HG03064 (cell line): ENCODE measurements around the gene GRIK1.

Source experiments
- ATAC-seq: cut with Tn5 transposase; IDR thresholded peaks from one replicate; pipeline ENCODE4 v1.9.1; 2021; ENCODE audit warnings: low read depth; ENCODE audit not compliant: unreplicated experiment

The GRIK1 gene

GRCh38 chr21:29726044-29726443 lies 213.8 kb downstream of the GRIK1 start:
- no peak for ATAC-seq

DNA sequence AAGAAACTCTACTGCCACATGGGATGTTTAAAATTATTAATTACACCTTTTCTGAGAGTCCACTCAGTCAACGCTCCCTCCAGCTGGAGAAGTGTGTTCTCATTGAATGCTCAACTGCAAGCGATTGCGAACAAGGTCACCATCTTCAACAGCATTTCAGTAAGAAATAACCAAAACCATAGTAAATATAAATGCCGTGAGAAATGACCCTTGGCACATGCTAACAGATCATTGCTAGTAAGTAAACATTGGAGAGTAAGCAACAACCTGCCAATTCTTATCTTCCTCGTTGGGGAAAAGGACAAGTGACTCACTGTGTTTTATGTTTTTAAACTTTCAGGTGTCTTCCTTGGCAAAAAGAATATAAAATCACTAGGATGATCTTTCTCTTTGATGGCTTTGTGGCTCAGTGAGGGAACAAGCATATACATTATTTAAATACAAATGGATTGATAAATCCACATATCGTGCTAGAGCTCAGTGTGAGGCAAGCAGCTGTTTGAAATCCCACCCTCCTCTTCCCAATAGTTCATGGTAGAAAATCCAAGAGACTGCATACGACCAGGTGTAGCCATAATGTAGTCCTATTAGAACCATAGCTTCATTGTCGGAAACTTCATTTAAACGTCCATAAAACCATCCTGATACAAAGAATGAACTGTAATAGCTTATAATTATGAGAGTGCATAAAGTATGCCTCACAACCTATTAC lies 214.6 kb downstream of the GRIK1 start:
- no peak for ATAC-seq

- ATAC-seq, result no peak
Measured at GRCh38 chr21:29721964-29722363, 217.8 kb downstream of the GRIK1 start.

DNA sequence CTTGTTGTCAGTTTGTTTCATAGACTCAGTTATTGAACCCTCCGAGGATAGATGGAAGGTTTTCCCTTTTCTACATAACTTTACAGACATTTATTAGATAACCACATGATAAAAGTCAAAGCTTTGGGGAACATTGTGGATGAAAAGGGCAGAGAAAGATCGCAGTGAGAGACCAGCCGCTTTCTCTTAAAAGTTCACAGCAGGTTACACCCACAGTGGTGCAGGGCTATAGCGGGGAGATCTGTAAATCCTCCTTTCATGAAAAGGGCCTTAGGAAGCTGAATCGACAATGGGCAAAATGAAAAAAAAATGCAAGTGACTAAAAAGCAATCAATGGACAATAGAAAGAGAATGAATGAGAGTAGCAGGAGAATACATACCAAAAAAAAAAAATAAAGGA lies 218.6 kb downstream of the GRIK1 start:
- no peak for ATAC-seq

DNA sequence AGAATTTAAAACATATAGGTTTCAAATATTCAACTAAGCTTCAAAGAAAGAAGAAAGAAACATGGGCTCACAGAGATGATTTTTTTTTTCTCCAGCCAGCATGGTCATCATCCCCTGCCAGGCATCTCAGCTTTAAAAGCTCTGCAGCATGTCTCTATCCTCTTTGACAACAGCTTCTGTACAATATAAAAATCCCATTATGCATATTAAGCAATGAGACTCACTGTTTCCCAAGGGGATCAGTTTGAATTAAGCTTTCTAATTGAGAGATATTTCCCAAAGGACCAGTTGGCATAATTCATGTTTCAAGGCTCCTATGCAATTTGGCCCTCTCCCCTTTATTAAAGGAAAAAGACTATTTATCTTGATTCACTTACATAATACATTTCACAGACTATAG lies 220.3 kb downstream of the GRIK1 start:
- no peak for ATAC-seq

- no peak for ATAC-seq
Measured at GRCh38 chr21:29718081-29718815, 221.5 kb downstream of the GRIK1 start.

DNA sequence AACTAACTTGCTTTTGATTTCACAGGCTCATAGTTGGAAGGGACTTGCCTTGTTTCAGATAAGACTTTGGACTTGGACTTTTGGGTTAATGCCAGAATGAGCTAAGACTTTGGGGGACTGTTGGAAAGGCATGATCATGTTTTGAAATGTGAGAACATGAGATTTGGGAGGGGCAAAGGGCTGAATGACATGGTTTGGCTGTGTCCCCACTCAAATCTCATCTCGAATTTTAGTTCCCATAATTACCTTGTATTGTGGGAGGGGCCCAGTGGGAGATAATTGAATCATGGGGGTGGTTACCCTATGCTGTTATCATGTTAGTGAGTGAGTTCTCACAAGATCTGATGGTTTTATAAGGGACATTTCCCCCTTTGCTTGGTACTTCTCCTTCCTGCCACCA lies 222.1 kb downstream of the GRIK1 start:
- ATAC-seq, result no peak

DNA sequence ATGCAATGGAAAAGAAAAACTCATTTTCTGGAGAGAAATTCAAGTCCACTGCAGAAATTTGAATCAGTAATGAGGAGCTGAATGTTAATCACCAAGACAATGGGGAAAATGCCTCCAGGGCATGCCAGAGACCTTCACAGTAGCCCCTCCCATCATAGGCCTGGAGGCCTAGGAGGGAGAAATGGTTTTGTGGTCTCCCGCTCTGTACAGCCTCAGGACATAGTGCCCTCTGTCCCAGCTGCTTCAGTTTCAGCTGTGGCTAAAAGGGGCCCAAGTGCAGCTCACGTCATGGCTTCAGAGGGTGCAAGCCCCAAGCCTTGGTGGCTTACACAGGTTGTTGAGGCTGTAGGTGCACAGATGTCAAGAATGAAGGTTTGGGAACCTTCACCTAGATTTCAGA lies 223.0 kb downstream of the GRIK1 start:
- ATAC-seq, result no peak

DNA sequence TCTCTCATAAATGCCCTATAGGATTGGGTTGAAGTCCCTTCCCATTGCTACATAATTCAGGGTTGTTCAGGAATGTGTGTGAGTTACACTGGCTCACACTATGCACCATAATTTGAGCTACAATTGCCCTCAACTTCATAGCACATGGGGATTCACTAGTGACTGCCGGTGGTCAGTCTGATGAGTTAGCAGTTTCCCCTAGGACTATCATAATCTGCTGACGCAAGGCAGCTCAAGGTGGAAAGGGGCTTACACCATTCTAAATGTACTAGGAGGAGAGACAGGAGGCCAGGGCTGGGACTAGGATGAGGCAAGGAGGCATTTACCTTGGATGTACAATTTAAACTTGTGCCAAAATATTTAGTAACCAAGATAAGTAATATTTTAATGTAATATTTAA lies 224.7 kb downstream of the GRIK1 start:
- ATAC-seq, result no peak

DNA sequence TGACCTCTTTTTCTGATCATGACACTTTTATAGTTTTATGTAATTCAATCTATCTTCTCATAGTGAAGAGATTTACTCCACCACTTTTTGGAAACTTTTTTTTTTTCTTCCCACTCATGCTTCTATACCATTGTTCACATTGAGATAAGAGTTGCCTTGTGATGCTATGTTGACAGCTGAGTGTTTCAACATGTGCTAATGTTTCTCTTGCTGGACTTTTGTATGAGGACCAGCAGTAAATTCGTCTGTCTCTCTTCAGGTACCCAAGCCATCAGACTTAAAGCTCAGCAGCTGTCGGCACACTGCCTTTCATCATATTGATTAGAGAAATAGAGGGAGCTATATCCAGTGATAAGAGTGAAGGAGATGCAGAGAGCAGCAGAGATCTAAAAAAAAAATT lies 227.0 kb downstream of the GRIK1 start:
- ATAC-seq, result no peak

DNA sequence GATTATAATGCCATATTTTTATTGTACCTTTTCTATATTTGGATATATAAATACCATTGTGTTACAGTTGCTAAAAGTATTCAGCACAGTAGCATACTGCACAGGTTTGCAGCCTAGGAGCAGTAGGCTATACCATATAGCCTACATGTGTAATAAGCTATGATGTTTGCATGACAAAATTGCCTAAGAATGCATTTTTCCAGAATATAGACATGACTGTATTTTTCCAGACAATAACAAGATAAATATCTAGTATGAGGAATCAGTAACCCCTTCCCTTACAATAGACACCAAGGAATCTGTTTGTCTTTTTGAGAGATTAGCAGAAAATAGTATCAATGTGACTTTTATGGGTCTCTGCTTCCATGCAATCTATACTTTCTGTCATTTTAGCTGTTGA lies 228.6 kb downstream of the GRIK1 start:
- no peak for ATAC-seq

DNA sequence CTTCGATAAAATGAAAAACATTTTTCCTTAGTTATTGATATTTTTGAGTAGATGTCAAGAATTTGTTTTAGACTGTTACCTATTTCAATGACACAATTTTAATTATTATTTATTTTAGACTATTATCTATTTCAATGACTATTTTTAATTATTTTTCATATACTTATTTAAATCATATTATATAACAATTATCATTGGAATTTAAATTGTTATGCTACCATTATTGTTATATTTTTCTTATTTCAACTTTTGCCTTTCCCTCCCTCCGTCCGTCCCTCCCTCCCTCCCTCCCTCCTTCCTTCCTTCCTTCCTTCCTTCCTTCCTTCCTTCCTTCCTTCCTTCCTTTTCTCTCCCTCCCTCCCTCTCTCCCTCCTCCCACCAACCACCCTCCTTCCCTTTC lies 229.3 kb downstream of the GRIK1 start:
- no peak for ATAC-seq

GRCh38 chr21:29708401-29708800 lies 231.4 kb downstream of the GRIK1 start:
- ATAC-seq, result no peak

- no peak for ATAC-seq
Measured at GRCh38 chr21:29704719-29705118, 235.1 kb downstream of the GRIK1 start.

DNA sequence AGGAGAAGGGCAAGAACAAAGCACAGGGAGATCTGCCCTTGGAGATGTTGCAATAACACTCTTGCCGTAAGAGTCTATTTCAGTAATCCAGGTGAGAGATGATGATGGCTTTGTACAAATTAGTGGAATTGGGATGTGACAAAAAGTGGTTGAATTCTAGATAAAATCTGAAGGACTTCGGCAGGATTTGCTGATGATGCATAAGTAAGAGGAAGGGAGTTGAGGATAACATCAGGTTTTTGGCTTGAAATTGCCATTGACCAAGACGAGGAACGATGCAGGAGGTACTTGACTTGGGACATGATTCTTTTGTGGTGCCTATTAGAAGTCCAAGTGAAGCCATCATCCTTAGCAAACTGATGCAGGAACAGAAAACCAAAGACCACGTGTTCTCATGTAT lies 238.1 kb downstream of the GRIK1 start:
- ATAC-seq, result no peak

GRCh38 chr21:29697555-29698193 lies 242.1 kb downstream of the GRIK1 start:
- no peak for ATAC-seq

GRCh38 chr21:29696937-29697336 lies 242.9 kb downstream of the GRIK1 start:
- ATAC-seq, result no peak

DNA sequence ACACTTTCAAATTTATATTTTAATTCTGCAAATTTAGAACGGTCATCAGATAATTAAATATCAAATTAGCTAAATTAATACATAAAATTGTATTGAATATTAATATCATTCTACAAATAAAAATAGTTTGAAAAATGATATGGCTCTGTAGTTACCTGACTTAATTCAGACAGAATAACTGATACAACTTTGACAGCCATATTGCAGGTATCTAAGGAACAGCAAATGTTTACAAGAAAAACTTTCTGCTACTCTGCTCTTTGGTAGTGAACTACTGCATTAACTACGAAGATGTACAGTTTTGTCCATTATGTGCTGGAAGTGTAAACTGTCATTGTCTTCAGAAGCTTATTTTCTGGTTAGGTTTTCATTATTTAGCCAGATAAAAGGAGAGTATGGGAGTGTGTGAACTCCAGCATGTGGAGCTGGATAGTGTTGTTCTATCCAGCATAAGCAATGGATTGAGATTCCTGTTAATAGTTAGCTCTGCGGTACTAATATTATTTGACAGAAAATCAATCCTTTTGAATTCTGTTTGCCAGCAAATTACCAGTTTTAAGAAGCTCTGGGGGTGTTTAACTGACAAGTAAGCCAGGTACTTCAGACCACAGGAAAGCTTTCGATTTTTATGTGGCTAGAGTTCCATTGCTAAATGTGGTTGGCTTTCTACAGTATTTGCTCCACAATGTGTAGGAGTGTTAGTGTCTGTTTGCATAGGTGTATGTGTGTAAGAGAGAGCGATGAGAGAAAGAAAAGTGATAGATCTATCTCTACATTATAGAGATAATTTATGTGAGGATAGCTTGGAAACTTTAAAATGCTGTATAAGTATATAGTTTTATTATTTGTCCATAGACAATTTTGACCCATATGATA lies 247.9 kb downstream of the GRIK1 start:
- no peak for ATAC-seq

DNA sequence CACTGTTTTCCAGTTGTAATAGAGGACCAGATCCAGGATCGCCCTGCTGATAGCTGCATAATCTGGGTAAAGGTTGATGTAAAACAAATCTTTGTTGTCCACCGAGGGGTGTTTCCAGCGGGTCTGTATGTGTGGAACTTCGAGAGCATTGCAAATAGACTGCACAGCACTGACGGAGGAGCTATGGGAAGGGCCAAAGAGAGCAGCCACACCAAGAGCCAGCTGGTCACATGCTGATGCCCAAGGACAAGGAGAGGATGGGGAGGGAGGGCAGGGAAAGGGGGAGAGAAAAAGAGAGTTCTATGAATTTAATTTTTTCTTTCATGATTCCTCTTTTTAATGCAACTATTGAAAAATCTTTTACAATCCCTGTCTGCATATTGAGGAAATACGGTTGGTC lies 250.0 kb downstream of the GRIK1 start:
- ATAC-seq, result no peak

DNA sequence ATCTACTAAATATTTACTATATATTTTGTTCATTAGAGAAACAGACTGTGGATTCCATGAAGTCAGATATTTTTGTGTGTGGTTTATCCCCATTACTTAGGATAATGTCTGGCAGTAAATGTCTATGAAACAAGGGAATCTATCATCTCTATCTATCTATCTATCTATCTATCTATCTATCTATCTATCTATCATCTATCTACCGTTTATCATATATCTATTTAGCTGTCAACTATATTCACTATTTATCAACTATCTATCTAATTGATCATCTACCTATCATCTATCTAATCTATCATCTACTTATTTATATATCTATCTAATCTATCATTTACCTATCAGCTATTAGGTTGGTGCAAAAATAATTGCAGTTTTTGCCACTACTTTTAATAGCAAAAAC lies 255.7 kb downstream of the GRIK1 start:
- ATAC-seq, result no peak

DNA sequence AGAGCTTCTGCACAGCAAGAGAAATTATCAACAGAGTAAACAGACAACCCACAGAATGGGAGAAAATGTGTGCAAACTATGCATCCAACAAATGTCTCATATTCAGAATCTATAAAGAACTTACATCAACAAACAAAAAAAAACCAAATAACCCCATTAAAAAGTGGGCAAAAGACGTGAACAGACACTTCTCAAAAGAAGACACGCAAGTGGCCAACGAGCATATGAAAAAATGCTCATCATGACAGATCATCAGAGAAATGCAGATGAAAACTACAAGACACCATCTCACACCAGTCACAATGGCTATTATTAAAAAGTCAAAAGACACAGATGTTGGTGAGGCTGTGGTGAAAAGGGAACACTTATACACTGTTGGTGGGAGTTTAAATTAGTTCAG lies 257.0 kb downstream of the GRIK1 start:
- no peak for ATAC-seq
